Measurements from ENCODE around the gene C16orf95.
"Not testable (repeated sequence)": the region's sequence is repeated elsewhere in the genome, so short reads cannot be mapped to it uniquely, and the experiment has no call there.

C16orf95 gene

DNA sequence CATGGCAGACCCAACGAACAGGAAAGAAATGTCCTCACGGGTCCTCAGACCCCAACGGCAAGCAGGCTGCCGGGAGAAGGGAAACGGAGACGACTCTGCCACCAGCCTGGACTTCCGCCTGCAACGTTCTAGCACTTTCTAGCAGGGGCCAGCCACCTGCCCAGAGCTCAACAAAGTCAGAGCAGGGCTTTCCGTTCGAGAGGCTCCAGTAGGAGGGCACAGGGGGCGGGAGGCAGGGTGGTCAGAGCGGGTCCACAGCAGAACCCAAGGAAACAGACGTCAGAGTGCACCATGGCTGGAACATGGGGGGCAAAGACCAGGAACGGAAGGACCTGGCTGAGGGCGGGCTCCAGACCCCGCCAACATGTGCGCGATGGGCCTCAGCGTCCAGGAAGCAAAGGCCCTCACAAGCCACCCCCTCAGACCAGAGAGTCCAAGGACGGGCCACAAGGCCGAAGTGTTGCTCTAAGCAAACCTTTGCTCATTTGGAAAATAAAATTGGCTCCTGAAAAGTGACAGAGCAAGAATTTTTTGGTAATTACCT lies 29.4 kb upstream of the C16orf95 start:
- no peak for DNase-seq (ENCODE audit: low read depth)

DNA sequence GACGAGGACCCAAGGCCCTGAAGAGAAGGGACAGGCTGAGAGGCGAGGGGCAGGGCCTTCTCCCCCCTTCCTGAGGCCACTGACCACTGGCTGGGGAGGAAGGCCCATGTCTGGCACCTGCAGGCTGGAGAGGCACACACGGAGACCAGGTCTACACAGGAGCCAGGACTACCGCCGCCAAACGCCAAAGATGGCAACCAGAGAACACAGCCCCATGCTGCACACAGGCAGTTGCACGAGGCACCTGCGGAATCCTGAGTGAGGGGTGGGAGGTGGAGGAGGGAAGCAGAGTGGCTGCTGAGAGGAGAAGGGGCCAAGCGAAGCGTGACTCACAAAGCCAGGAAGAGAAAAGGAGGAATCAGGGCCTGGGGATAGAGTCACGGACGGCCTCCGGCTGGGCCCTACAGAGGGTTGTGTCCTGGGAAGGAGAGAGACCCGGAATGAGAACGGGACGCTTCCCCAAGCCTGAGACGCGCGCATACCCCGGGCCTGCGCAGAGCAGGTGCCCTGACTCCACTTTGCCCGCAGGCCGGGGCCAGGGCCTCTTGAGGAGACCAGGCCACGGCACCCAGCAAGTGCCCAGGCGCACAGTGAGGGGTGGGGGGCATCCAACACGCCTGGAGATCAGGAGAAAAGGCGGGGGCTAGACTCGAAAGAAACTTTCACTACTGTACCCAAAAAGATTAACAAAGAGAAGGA lies 28.7 kb upstream of the C16orf95 start:
- no peak for DNase-seq (ENCODE audit: low read depth)

GRCh38 chr16:87344931-87345631 lies 27.9 kb upstream of the C16orf95 start:
- peak; percentile 45 for DNase-seq (ENCODE audit: low read depth)

DNA sequence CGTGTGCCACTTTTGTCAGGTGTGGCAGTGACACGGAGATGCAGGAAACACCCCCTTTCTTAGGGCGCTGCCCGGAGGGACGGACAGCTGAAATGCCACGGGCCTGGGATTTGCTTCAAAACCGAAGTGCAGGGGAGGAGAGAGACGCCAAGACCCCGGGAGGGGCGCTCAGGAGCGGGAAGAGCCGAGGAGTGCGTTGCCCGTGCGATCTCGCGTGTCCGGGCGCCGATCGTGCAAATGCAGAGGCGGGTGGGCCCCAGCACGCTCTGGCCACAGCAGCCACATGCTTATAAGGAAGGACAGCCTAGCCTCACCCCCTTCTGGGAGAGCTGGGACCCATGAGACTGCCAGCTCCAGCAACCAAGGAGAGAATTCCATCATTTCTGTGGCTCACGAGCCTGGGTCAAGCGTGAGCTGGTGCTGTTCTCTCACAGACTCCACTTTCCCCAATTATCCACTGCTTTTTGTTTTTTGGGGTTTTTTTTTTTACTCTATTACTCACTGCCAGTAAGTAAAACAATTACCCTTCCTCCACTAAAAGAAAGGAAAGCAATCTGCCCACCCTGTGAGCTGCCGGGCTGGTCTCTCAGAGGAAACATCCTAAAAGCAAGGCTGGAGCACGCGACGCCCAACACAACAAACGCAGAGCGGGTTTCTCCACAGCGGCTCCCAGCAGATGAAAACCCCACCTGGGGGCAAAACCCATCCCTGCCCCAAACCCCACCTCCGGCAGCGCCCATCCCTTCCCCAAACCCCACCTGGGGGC lies 27.2 kb upstream of the C16orf95 start:
- DNase-seq (ENCODE audit: low read depth) = no peak

DNA sequence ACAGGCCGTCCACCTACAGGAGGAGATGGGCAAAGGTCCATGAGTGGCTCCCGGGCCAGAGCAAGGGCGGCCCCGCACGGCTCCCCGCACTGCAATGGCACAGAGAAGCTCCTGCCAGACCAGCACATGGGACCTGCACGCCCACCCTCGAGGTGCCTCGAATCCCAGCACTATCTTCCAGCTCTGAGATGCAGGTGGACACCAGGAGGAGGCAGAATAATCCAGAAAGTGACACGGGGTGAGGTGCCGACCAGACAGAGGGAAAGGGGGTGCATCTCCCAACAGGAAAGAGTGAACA lies 26.5 kb upstream of the C16orf95 start:
- DNase-seq (ENCODE audit: low read depth) = no peak

GRCh38 chr16:87342978-87343752 lies 26.0 kb upstream of the C16orf95 start:
- no peak for DNase-seq (ENCODE audit: low read depth)

- DNase-seq (ENCODE audit: low read depth) = no peak
These were observed 25.3 kb upstream of the C16orf95 start for GRCh38 chr16:87342504-87342903.

DNA sequence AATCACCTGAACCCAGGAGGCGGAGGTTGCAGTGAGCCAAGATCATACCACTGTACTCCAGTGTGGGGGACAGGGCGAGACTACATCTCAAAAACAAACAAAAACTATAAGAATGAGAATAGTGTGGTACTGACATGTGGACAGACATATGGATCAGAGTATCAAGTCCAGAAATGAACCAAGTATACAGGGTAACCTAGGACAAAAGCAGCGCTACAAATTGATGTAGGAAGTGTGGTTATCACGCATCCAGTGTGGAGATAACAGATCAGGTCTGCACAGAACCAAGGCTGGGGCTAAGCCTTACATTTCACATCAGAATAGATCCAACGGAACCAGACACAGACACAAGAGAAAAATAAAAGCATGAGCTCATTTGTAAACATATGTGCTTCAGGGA lies 23.0 kb upstream of the C16orf95 start:
- DNase-seq (ENCODE audit: low read depth) = no peak

- DNase-seq (ENCODE audit: low read depth) = not testable (repeated sequence)
These were observed 22.5 kb upstream of the C16orf95 start for GRCh38 chr16:87339724-87340105.

GRCh38 chr16:87339086-87339723 lies 22.0 kb upstream of the C16orf95 start:
- DNase-seq (ENCODE audit: low read depth) = no peak

- no peak for DNase-seq (ENCODE audit: low read depth)
These were observed 21.1 kb upstream of the C16orf95 start for GRCh38 chr16:87338155-87338765.

- DNase-seq (ENCODE audit: low read depth) = no peak
These were observed 20.1 kb upstream of the C16orf95 start for GRCh38 chr16:87337262-87337771.

DNA sequence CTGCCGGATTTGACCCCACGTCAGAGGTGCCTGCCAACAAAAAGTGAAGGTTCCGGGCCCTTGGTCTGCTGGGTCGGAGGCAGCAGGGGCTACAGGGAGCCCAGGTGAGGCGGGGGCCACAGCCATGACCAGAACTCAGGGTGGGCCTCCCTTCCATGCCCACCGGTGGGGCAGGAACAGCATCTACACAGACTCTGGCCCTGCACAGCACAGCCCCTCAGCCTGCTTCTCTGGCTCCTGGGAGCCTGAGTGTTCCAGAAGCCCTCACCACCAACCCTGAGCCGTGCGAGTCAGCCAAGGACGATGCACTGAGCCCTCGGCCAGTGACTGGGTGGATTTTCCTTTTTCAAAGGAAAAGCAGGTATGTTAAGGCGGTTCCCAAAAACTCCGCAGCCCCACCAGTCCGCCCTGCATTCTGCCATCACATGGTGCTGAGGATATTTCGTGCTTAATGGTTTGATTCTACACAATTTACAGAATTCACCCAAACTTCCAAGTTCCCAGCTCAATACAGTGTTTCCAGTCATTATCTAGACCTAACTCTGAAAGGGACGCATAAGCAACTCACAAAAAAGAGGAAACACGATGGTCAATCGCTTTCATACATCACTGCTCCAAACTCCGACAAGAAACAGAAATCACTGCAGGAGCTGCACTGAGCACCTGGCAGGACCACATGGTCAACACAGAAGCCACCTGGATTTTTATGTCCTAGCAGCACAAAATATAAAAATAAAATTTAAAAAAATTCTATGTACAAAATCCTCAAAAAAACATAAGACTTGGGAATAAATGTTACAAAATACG lies 19.4 kb upstream of the C16orf95 start:
- no peak for DNase-seq (ENCODE audit: low read depth)

DNA sequence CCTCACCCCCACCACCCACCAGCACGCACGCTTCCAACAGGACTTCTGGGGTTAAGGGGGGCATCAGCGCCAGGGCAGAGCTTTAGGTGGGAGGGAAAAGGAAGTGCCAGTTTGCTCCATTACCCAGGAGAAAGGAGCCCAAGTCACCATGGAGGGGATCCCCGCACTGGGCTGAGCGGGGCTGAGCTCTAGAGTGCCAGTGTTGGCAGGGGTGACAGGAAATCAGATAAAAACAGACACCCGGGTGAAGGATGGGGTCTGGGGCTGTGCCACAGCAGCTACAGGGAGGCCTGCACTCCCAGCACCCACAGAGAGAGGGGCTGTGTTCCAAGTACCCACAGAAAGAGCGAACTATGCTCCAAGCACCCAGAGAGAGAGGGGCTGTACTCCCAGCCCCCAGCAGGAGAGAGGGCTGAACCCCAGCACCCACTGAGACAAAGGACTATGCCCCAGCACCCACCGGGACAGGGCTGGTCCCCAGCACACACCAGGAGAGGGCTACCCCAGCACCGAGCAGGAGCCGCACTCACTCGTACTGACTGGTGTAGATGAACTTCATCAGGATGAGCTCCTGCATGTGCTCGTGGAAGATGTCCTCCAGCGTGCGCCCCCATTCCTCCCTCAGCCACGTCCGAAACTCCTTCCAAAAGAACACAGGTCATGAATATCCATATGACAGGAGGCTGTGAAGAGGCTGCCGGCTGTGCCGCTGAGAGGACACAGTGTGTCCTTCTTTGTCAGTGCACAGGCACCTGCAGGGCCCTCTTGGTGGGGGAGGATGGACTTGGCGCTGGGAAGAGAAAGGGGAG lies 18.6 kb upstream of the C16orf95 start:
- no peak for DNase-seq (ENCODE audit: low read depth)

- DNase-seq (ENCODE audit: low read depth) = no peak
These were observed 17.7 kb upstream of the C16orf95 start for GRCh38 chr16:87334651-87335624.

GRCh38 chr16:87333581-87334331 lies 16.6 kb upstream of the C16orf95 start:
- DNase-seq (ENCODE audit: low read depth) = no peak

GRCh38 chr16:87333101-87333500 lies 15.9 kb upstream of the C16orf95 start:
- DNase-seq (ENCODE audit: low read depth) = no peak
